ENCODE data around the gene PRR35. TPM values are rescaled to one million over a fixed set of nuclear protein-coding genes. Genes with fewer than 3 reads are reported as not detected.

Gene PRR35
- total and polyA plus RNA-seq, 12 donors = not detected

DNA sequence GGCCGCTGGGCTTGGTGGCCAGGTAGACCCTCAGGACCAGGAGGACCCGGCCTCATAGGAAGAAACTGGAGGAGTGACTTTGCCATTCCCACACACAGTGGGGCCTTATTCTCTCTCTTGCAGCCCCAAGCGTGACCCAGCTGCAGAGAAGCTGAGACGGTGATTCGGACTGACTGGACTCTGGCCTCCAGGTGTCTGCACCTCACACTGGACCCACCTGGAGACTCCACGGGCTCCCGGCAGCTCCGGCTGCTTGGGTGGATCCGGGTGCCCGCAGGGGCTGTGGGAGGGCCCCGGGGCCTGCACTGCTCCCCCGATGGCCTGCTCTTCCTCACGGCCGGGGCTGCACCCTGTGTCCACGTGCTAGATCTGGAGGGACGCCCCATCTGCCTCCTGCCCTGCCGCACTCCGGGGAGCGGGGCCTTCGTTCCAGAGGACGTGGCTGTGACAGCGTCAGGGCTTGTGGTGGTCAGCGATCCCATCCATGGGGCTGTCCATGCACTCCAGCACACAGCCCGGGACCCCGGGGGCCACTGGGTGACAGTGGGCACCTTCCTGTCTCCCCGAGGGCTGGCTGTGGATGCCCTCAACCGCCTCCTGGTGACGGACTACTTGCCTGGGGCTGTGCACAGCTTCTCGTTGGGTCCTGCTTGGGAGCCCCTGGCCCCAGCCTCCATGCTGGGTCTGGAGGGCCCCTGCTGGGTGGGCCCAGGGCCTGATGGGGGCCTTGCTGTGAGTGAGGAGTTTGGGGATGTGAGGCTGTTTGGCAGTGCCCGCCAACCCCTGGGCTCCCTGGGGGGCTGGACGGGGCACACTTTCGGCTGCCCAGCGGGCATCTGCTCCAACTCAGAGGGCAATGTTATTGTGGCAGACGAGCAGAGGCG is 7.4 kb downstream of the PRR35 start:
- ATAC-seq (no peak), DNase-seq (no peak)
- Histone ChIP-seq H3K4me3 (peak overlapping the region in 9 of 10 donors; percentile 19 to 54 (median 51)), H3K9me3 (no peaks in the 10 kb centered on the region), H3K27me3 (peaks cover 0 to 14% (median 0%) of the 10 kb centered on the region in 7 donors), H3K36me3 (peaks cover 0 to 8% (median 0%) of the 10 kb centered on the region in 9 donors), H3K4me1 (peaks cover 18 to 50% (median 42%) of the 10 kb centered on the region in 9 donors), H3K27ac (peak overlapping the region in 8 of 10 donors; percentile 62 to 86 (median 76))
- WGBS, 2 donors = 89 to 90% methylated on average over 35 of the region's 35 CpGs
- TF ChIP-seq, protein P1, sequence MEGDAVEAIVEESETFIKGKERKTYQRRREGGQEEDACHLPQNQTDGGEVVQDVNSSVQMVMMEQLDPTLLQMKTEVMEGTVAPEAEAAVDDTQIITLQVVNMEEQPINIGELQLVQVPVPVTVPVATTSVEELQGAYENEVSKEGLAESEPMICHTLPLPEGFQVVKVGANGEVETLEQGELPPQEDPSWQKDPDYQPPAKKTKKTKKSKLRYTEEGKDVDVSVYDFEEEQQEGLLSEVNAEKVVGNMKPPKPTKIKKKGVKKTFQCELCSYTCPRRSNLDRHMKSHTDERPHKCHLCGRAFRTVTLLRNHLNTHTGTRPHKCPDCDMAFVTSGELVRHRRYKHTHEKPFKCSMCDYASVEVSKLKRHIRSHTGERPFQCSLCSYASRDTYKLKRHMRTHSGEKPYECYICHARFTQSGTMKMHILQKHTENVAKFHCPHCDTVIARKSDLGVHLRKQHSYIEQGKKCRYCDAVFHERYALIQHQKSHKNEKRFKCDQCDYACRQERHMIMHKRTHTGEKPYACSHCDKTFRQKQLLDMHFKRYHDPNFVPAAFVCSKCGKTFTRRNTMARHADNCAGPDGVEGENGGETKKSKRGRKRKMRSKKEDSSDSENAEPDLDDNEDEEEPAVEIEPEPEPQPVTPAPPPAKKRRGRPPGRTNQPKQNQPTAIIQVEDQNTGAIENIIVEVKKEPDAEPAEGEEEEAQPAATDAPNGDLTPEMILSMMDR (IDR thresholded peaks at IDR 0.05) = no peak
- intact Hi-C loops (cut with DNase I) = loop anchor here in 1 of 10 donors (2.0 to 5.0 kb wide), 2 partner anchors 21 to 40 kb away; partner anchors contain the start of gene CAPN15

GRCh38 chr16:568401-569258 is 8.4 kb downstream of the PRR35 start:
- WGBS, 2 donors = 73 to 81% methylated on average over 11 of the region's 11 CpGs
- H3K27ac ChIP-seq = peak overlapping the region in 8 of 10 donors; percentile 65 to 91 (median 85)
- H3K4me3 ChIP-seq = peak overlapping the region in 8 of 10 donors; percentile 68 to 95 (median 88)
- TF ChIP-seq, protein P1 (IDR thresholded peaks at IDR 0.05) = no peak
- DNase-seq (no peak), ATAC-seq (no peak)
- intact Hi-C loops (cut with DNase I) = loop anchor here in 1 of 10 donors (2.0 to 5.0 kb wide), 2 partner anchors 20 to 41 kb away; partner anchors contain the start of gene CAPN15
- H3K4me1 ChIP-seq = peaks cover 18 to 50% (median 42%) of the 10 kb centered on the region in 9 donors
- H3K27me3 ChIP-seq = peaks cover 0 to 6% (median 0%) of the 10 kb centered on the region in 7 donors
- H3K36me3 ChIP-seq = peaks cover 0 to 10% (median 0%) of the 10 kb centered on the region in 9 donors
- no peaks in the 10 kb centered on the region for H3K9me3 ChIP-seq

DNA sequence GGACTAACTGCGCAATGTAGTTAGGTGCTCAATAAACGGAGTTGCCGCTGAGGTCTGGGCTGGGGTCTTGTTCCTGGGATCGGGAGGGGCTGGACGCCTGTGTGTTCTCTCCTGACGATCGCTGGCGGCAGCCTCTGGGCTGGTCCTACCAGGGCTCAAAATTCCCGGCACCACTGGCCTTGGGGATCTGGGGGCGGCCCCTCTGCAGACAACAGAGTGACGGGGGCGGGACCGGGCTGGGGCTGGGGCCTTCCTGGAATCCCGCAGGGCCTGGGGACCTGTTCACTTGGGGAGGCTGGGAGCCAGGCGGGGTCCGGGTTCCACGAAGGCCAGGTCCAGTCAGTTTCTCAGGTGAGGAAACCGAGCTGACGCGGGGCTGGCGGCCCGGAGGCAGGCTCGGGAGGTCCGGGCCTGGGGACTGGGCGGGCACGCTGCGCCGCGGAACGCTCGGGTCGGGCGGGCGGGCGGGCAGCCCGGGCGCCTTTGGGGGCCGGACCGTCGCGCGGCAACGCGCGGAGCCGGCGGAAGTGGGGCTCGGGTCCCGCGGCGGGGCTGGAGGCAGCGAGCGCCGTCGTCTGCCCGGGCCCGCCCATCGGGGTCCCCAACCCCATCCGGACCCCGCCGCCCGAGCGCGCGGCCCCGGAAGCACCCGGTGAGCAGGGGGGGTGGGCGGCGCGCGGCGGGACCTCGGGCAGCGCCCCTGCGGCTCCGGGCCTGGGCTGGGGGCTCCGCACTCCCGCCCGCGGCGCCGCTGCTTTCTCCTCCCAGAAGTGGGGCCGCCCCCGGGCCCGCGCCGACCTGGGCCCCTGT is 9.5 kb downstream of the PRR35 start, which contains the start of gene PIGQ:
TSS of gene PIGQ (plus strand) at position 524 of the 810 bp plus-strand sequence. CDS start 4,107 bp downstream, outside the sequence.
- no peaks in the 10 kb centered on the region for H3K9me3 ChIP-seq
- 1% methylated on average over 72 to 87 of the region's 87 CpGs for WGBS, 2 donors
- H3K4me3 ChIP-seq = peak within 1 kb of the TSS; percentile 68 to 95 (median 86)
- ATAC-seq (peak; percentile 42 to 77 (median 64)), DNase-seq (peak; percentile 68 to 73)
- H3K4me1 ChIP-seq = peaks cover 18 to 50% (median 42%) of the 10 kb centered on the region in 9 donors
- TF ChIP-seq, protein P1 (IDR thresholded peaks at IDR 0.05) = no peak
- intact Hi-C loops (cut with DNase I) = loop anchor here in 1 of 10 donors (2.0 to 5.0 kb wide), 2 partner anchors 19 to 42 kb away; partner anchors contain the start of gene CAPN15
- peaks cover 0 to 20% (median 4%) of the 10 kb centered on the region in 9 donors for H3K36me3 ChIP-seq
- H3K27ac ChIP-seq = peak within 1 kb of the TSS; percentile 9 to 91 (median 84)
- no peaks in the 10 kb centered on the region for H3K27me3 ChIP-seq

Measured in heart right ventricle (tissue), 16 donors.